LNCaP clone FGC (cell line): Measurements from ENCODE around the gene NUDT1.

Source experiments
- DNase-seq: peaks from one replicate; pipeline ENCODE4 v3.0.0-alpha.2; 2011; ENCODE audit warnings: low read depth
- H3K4me3 ChIP-seq: 2 replicates; pipeline ENCODE4 v1.5.1; 2011; ENCODE audit warnings: mild to moderate bottlenecking, low read depth, low read length, control low read depth
- CTCF ChIP-seq: IDR thresholded peaks from 2 replicates; pipeline ENCODE4 v1.5.1; 2012; ENCODE audit warnings: mild to moderate bottlenecking; ENCODE audit not compliant: control insufficient read depth, insufficient read depth; ENCODE audit errors: extremely low read depth

NUDT1 gene

GRCh38 chr7:2219136-2219535 lies 22.9 kb upstream of the NUDT1 start:
- no peak for TF ChIP-seq CTCF
- DNase-seq: no peak
- H3K4me3 ChIP-seq: no peak overlapping the region

GRCh38 chr7:2219606-2220005 lies 22.4 kb upstream of the NUDT1 start:
- TF ChIP-seq CTCF: no peak
- DNase-seq: no peak
- H3K4me3 ChIP-seq: no peak overlapping the region

- no peak for TF ChIP-seq CTCF
- H3K4me3 ChIP-seq: no peak overlapping the region
- DNase-seq: no peak
These were observed 22.0 kb upstream of the NUDT1 start for GRCh38 chr7:2220030-2220429.

GRCh38 chr7:2220506-2220905 lies 21.5 kb upstream of the NUDT1 start:
- no peak for TF ChIP-seq CTCF
- H3K4me3 ChIP-seq: no peak overlapping the region
- DNase-seq: no peak

- no peak for TF ChIP-seq CTCF
- no peak for DNase-seq
- H3K4me3 ChIP-seq: no peak overlapping the region
These were observed 21.1 kb upstream of the NUDT1 start for GRCh38 chr7:2220954-2221353.

GRCh38 chr7:2222516-2222915 lies 19.5 kb upstream of the NUDT1 start:
- DNase-seq: no peak
- TF ChIP-seq CTCF: no peak
- H3K4me3 ChIP-seq: no peak overlapping the region

GRCh38 chr7:2223321-2223720 lies 18.7 kb upstream of the NUDT1 start:
- DNase-seq: no peak
- no peak for TF ChIP-seq CTCF
- no peak overlapping the region for H3K4me3 ChIP-seq
